ENCODE data around the gene PARVB. TPM values are rescaled to one million over a fixed set of nuclear protein-coding genes. Genes with fewer than 3 reads are reported as not detected.
A peak's percentile ranks its signal among the peaks of the same experiment; 100 is the strongest.

PARVB gene
- total RNA-seq, 1 donor from 2014 or later = 79.9 TPM

DNA sequence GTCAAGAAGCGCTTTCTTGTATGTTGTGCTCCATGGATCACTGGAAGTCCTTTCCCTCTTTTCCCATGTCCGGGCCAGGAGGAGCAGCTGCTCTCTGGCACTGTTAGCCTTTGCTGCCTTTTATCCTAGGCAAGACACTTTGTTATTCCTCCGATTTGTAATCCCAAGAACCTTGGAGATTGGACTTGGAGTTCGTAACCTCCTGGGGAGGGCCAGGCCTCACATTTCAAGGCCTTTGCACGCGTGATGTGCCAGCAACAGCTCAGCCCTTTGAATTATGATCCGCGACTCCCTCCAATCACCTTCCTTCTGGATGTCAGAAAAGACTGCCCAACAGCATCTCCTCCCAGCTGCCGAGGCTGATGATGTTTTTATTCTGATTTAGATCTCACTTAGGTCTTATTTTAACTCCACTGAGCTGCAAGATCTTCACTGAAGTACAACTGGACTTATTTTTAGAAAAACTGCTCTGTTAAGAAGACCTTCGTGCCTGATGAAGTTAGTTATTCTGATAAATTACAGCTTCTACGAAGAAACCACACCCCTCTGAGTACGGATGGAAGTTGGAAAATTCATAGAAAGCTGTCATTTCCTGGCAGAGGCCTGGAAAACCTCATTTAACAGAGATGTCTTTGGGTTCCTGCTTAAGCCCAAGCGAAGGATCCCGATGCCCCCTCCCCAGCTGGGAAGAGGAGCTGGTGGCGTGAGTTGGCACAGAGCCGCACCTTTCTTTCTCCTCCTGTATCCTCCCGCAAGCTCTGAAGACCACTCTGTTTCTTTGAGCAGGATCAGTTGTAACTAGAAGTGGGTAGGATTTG, 62.4 kb downstream of the PARVB start:
- no peak for DNase-seq (ENCODE audit: low read depth)
- no peak for TF ChIP-seq CTCF (conservative IDR thresholded peaks at IDR 0.05; ENCODE audit: low read depth, low read length)

DNA sequence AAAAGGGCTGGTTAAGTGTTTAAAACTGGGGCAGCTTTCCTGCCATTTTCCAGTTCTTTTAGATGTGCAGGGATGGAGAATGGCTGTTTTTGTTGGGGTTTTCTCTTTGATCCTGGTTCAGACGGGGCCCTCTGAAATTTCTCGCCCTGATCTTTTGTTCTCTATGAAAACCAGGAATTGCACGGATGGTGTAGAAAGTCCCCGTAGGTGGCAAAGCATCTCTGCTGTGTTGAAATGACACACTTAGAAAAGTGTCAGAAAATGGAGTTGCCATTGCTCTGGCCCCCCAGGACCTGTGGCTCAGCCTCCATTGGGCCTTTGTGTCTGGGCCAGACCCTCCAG, 63.0 kb downstream of the PARVB start:
- no peak overlapping the region for H3K4me3 ChIP-seq (ENCODE audit: low read depth, low read length)
- TF ChIP-seq CTCF (conservative IDR thresholded peaks at IDR 0.05; ENCODE audit: low read depth, low read length) = no peak
- DNase-seq (ENCODE audit: low read depth) = no peak

More for the DNA sequence above, 62.4 kb downstream of the PARVB start:
- no peak overlapping the region for H3K4me3 ChIP-seq (ENCODE audit: low read depth, low read length)

DNA sequence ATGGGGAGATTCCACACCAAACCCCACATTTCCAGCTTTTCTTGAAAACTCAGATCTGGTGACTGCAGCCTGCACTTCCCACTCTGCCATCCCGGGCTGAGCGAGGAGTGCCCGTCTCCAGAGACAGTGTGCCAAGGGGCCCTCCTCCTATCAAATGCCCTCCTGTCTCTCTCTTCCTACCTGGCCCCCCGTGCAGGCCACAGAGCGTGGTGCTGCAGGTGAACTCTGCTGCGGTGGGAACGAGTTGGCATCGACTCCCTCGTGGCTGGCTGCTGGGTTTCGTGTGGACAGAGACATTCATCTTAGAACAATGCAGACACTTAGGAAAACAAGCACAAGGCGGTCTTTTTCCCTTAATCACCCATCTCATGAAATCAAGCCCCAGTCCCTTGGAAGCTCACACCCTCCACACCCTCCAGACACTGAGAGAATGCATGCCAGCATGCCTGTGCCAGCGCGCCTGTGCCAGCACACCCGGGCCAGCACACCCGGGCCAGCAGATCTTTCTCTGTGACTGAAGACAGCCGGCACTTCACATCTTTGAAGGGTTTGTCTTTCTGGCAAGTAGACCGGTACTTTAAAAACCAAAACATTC, 65.0 kb downstream of the PARVB start:
- H3K4me3 ChIP-seq (ENCODE audit: low read depth, low read length) = no peak overlapping the region
- TF ChIP-seq CTCF (conservative IDR thresholded peaks at IDR 0.05; ENCODE audit: low read depth, low read length) = no peak
- DNase-seq (ENCODE audit: low read depth) = no peak

- H3K4me3 ChIP-seq (ENCODE audit: low read depth, low read length) = no peak overlapping the region
- DNase-seq (ENCODE audit: low read depth) = no peak
- no peak for TF ChIP-seq CTCF (conservative IDR thresholded peaks at IDR 0.05; ENCODE audit: low read depth, low read length)
Measured at GRCh38 chr22:44089717-44090570, 65.8 kb downstream of the PARVB start.

- TF ChIP-seq CTCF (conservative IDR thresholded peaks at IDR 0.05; ENCODE audit: low read depth, low read length) = no peak
- no peak for DNase-seq (ENCODE audit: low read depth)
- no peak overlapping the region for H3K4me3 ChIP-seq (ENCODE audit: low read depth, low read length)
Measured at GRCh38 chr22:44090571-44090905, 66.4 kb downstream of the PARVB start.

- no peak overlapping the region for H3K4me3 ChIP-seq (ENCODE audit: low read depth, low read length)
- no peak for DNase-seq (ENCODE audit: low read depth)
- TF ChIP-seq CTCF (conservative IDR thresholded peaks at IDR 0.05; ENCODE audit: low read depth, low read length) = peak; percentile 32
Measured at GRCh38 chr22:44091021-44091721, 67.1 kb downstream of the PARVB start.

All from epithelial cell of proximal tubule (primary cell).